K562 (cell line): ENCODE measurements around the gene TK1. TPM values are rescaled to one million over a fixed set of nuclear protein-coding genes. Genes with fewer than 3 reads are reported as not detected.

Experiments
- ARID1B ChIP-seq: fragments of 450-650 bp; IDR thresholded peaks from 2 replicates; pipeline ENCODE4 v1.6.1; 2016; ENCODE audit warnings: antibody characterized with exemption, mild to moderate bottlenecking, inconsistent platforms
- CBFA2T3 ChIP-seq: fragments of 450-650 bp; IDR thresholded peaks from 2 replicates; pipeline ENCODE4 v1.6.1; 2017
- CTBP1 ChIP-seq: fragments of 450-650 bp; IDR thresholded peaks from 2 replicates; pipeline ENCODE4 v1.6.1; 2016; ENCODE audit warnings: borderline replicate concordance
- GABPA ChIP-seq: fragments of 200-800 bp; sonication (Bioruptor generic); conservative IDR thresholded peaks from 2 replicates; pipeline ENCODE4 v1.6.1; 2016; ENCODE audit warnings: low read depth, missing genetic modification characterization, missing compliant biosample characterization
- HDAC3 ChIP-seq: fragments of 450-650 bp; IDR thresholded peaks from 2 replicates; pipeline ENCODE4 v1.6.1; 2018; ENCODE audit warnings: borderline replicate concordance, mild to moderate bottlenecking, moderate library complexity; ENCODE audit not compliant: partially characterized antibody
- HLTF ChIP-seq: fragments of 450-650 bp; IDR thresholded peaks from 2 replicates; pipeline ENCODE4 v1.6.1; 2016
- HMGN3 ChIP-seq: IDR thresholded peaks from 2 replicates; pipeline ENCODE4 v1.6.1; 2011; ENCODE audit warnings: borderline replicate concordance, low read depth, mild to moderate bottlenecking, mixed read lengths, low read length; ENCODE audit not compliant: insufficient read length; ENCODE audit errors: extremely low read depth
- ILK ChIP-seq: fragments of 450-650 bp; IDR thresholded peaks from 2 replicates; pipeline ENCODE4 v1.6.1; 2016; ENCODE audit warnings: missing genetic modification characterization, low read depth, mild to moderate bottlenecking, missing compliant biosample characterization, moderate library complexity, borderline replicate concordance
- IRF2 ChIP-seq: sonication (generic); formaldehyde crosslinking; IDR thresholded peaks from 2 replicates; pipeline ENCODE4 v1.8.1; 2022; ENCODE audit warnings: mild to moderate bottlenecking, missing genetic modification reagents
- NCOA4 ChIP-seq: fragments of 450-650 bp; IDR thresholded peaks from 2 replicates; pipeline ENCODE4 v1.6.1; 2018; ENCODE audit warnings: mild to moderate bottlenecking; ENCODE audit not compliant: partially characterized antibody
- NR2C2 ChIP-seq, 2 experiments: fragments of 200-800 bp in 1 of 2; sonication (Bioruptor generic) in 1 of 2; sonication (generic) in 1 of 2; formaldehyde crosslinking in 1 of 2; IDR thresholded peaks; 2 replicates each; pipeline versions ENCODE4 v1.6.1 to v1.8.0; 2016 to 2022; ENCODE audit warnings: mild to moderate bottlenecking in 1 of 2, missing compliant biosample characterization in 1 of 2, missing genetic modification characterization in 1 of 2, missing genetic modification reagents in 1 of 2
- POLR2G ChIP-seq: fragments of 200-400 bp; formaldehyde crosslinking; IDR thresholded peaks from 2 replicates; pipeline ENCODE4 v1.6.1; 2017; ENCODE audit warnings: low read depth, mild to moderate bottlenecking, antibody characterized with exemption, low read length, moderate library complexity
- POLR3G ChIP-seq: IDR thresholded peaks from 2 replicates; pipeline ENCODE4 v1.6.1; 2011; ENCODE audit not compliant: insufficient read length, insufficient replicate concordance; ENCODE audit errors: extremely low read depth
- RHOXF2B ChIP-seq: fragments of 250-450 bp; sonication (Bioruptor Pico); conservative IDR thresholded peaks from 2 replicates; pipeline ENCODE4 v1.5.1; 2021
- TEAD1 ChIP-seq, 2 experiments: fragments of 450-650 bp in 1 of 2; sonication (generic) in 1 of 2; formaldehyde crosslinking; IDR thresholded peaks; 2 replicates each; pipeline versions ENCODE4 v1.4.0 to v1.8.0; 2020 to 2022; ENCODE audit warnings: mild to moderate bottlenecking in 2 of 2, missing genetic modification reagents in 1 of 2
- TGIF2 ChIP-seq: sonication (generic); formaldehyde crosslinking; IDR thresholded peaks from 2 replicates; pipeline ENCODE4 v1.8.1; 2022; ENCODE audit warnings: mild to moderate bottlenecking, missing genetic modification reagents, moderate library complexity
- ZBTB1 ChIP-seq: sonication (generic); formaldehyde crosslinking; IDR thresholded peaks from 2 replicates; pipeline ENCODE4 v1.8.1; 2023; ENCODE audit warnings: missing genetic modification reagents, low read depth, mild to moderate bottlenecking, borderline replicate concordance
- ZBTB17 ChIP-seq: fragments of 450-650 bp; formaldehyde crosslinking; IDR thresholded peaks from 2 replicates; pipeline ENCODE4 v1.4.0; 2020; ENCODE audit warnings: mild to moderate bottlenecking
- ZNF175 ChIP-seq: fragments of 200-800 bp; sonication (Bioruptor generic); IDR thresholded peaks from 2 replicates; pipeline ENCODE4 v1.6.1; 2016; ENCODE audit warnings: low read depth, mild to moderate bottlenecking, missing genetic modification characterization, missing compliant biosample characterization
- ZNF311 ChIP-seq: fragments of 250-450 bp; sonication (Bioruptor Pico); IDR thresholded peaks from 2 replicates; pipeline ENCODE4 v1.4.0; 2020; ENCODE audit warnings: mild to moderate bottlenecking, moderate library complexity
- ZNF445 ChIP-seq: fragments of 250-450 bp; sonication (Bioruptor Pico); IDR thresholded peaks from 2 replicates; pipeline ENCODE4 v1.4.0; 2020; ENCODE audit warnings: low read depth, mild to moderate bottlenecking, moderate library complexity
- ZNF75A ChIP-seq: fragments of 450-650 bp; formaldehyde crosslinking; IDR thresholded peaks from 2 replicates; pipeline ENCODE4 v1.4.0; 2020; ENCODE audit warnings: mild to moderate bottlenecking
- polyA plus RNA-seq, 8 experiments: library from polyadenylated mRNA; depleted of rRNA in 4 of 8; stranded (reverse) in 5 of 8; unstranded in 3 of 8; fragments of >200 nt; fragmentation: Nextera tagmentation in 2 of 8; fragmentation: Illumina TruSeq in 1 of 8; extraction: Ambion mirVana in 2 of 8; extraction: Trizol in 1 of 8; gene quantifications; 2 replicates each; pipeline versions ENCODE4 v1.2.1 to v1.2.3, GENCODE V29; 2011 to 2014; ENCODE audit warnings: inconsistent platforms in 1 of 8, missing spikeins in 1 of 8
- total RNA-seq, 7 experiments: library from RNA; depleted of rRNA in 6 of 7; stranded (reverse); fragments of >200 nt in 6 of 7; fragmentation: Illumina TruSeq in 2 of 7; extraction: Trizol in 2 of 7; gene quantifications; 2 replicates each; pipeline versions ENCODE4 v1.2.1 to v1.2.3, GENCODE V29; 2011 to 2021; ENCODE audit warnings: low replicate concordance in 1 of 7
- TF ChIP-seq, protein P1 (sequence below): fragments of 450-650 bp; IDR thresholded peaks from 2 replicates; pipeline ENCODE4 v1.6.1; 2016; ENCODE audit warnings: borderline replicate concordance
- TF ChIP-seq, protein P2 (sequence below): conservative IDR thresholded peaks from 2 replicates; pipeline ENCODE4 v1.6.1; 2011; ENCODE audit warnings: low read depth, mild to moderate bottlenecking, low read length; ENCODE audit not compliant: control insufficient read depth
- TF ChIP-seq, protein P3 (sequence below): fragments of 450-650 bp; formaldehyde crosslinking; IDR thresholded peaks from 2 replicates; pipeline ENCODE4 v1.4.0; 2022; ENCODE audit warnings: missing genetic modification characterization

TK1 gene
- total and polyA plus RNA-seq, 9 of the 15 experiments (the other 6 are each of a cell fraction or from before 2014, with no cell fraction given): 8.4 to 280 (median 103) TPM

DNA sequence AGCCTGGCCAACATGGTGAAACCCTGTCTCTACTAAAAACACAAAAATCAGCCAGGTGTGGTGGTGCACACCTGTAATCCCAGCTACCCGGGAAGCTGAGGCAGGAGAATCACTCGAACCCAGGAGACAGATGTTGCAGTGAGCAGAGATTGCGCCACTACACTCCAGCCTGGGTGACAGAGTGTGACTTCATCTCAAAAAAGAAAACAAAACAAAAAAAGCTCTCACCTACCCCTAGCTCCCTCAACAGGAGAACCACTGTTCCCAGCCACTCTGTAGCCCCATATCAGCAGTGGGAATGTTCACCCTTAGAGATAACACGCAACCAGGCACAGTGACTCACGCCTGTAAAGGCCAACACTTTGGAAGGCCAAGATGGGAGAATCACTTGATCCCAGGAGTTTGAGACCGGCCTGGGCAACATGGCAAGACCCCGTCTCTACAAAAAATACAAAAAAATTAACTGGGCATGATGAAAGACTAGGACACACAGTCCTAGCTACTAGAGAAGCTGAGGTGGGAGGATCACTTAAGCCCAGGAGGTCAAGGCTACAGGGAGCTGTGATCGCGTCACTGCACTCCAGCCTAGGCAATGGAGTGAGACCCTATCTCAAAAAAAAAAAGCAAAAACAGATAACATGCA, 50.9 kb downstream of the TK1 start (continued):
- peak; percentile 14; the same call in 1 of the 2 replicates for TF ChIP-seq HLTF
- no peak for TF ChIP-seq ZNF311 (CRISPR knock-in tag)
- TF ChIP-seq ILK (tag): no peak
- no peak for TF ChIP-seq POLR2G
- TF ChIP-seq NCOA4: no peak
- TF ChIP-seq NR2C2 (CRISPR knock-in tag; IDR thresholded peaks at IDR 0.05): no peak
- 0 out of 2 replicates have a peak, but pooled peaks have one; percentile 19 for TF ChIP-seq NR2C2 (tag; IDR thresholded peaks at IDR 0.05)
- no peak for TF ChIP-seq ZNF75A (CRISPR knock-in tag)
- peak; percentile 89 for TF ChIP-seq ARID1B
- peak; percentile 62; the same call in 1 of the 2 replicates for TF ChIP-seq CBFA2T3
- no peak for TF ChIP-seq ZNF445 (CRISPR knock-in tag)
- no peak for TF ChIP-seq ZBTB1 (CRISPR knock-in tag)
- TF ChIP-seq HDAC3: no peak
- TF ChIP-seq, protein P1, sequence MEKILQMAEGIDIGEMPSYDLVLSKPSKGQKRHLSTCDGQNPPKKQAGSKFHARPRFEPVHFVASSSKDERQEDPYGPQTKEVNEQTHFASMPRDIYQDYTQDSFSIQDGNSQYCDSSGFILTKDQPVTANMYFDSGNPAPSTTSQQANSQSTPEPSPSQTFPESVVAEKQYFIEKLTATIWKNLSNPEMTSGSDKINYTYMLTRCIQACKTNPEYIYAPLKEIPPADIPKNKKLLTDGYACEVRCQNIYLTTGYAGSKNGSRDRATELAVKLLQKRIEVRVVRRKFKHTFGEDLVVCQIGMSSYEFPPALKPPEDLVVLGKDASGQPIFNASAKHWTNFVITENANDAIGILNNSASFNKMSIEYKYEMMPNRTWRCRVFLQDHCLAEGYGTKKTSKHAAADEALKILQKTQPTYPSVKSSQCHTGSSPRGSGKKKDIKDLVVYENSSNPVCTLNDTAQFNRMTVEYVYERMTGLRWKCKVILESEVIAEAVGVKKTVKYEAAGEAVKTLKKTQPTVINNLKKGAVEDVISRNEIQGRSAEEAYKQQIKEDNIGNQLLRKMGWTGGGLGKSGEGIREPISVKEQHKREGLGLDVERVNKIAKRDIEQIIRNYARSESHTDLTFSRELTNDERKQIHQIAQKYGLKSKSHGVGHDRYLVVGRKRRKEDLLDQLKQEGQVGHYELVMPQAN: 0 out of 2 replicates have a peak, but pooled peaks have one; percentile 10
- no peak for TF ChIP-seq POLR3G
- TF ChIP-seq CTBP1: peak; percentile 66; the same call in 1 of the 2 replicates
- no peak for TF ChIP-seq GABPA
- TF ChIP-seq IRF2 (CRISPR knock-in tag): no peak
- TF ChIP-seq, protein P2, sequence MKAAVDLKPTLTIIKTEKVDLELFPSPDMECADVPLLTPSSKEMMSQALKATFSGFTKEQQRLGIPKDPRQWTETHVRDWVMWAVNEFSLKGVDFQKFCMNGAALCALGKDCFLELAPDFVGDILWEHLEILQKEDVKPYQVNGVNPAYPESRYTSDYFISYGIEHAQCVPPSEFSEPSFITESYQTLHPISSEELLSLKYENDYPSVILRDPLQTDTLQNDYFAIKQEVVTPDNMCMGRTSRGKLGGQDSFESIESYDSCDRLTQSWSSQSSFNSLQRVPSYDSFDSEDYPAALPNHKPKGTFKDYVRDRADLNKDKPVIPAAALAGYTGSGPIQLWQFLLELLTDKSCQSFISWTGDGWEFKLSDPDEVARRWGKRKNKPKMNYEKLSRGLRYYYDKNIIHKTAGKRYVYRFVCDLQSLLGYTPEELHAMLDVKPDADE: no peak
- no peak for TF ChIP-seq TGIF2 (CRISPR knock-in tag)
- TF ChIP-seq, protein P3, sequence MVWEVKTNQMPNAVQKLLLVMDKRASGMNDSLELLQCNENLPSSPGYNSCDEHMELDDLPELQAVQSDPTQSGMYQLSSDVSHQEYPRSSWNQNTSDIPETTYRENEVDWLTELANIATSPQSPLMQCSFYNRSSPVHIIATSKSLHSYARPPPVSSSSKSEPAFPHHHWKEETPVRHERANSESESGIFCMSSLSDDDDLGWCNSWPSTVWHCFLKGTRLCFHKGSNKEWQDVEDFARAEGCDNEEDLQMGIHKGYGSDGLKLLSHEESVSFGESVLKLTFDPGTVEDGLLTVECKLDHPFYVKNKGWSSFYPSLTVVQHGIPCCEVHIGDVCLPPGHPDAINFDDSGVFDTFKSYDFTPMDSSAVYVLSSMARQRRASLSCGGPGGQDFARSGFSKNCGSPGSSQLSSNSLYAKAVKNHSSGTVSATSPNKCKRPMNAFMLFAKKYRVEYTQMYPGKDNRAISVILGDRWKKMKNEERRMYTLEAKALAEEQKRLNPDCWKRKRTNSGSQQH (CRISPR knock-in tag): no peak
- no peak for TF ChIP-seq RHOXF2B
- TF ChIP-seq ZBTB17 (CRISPR knock-in tag): no peak
- 0 out of 2 replicates have a peak, but pooled peaks have one; percentile 15 for TF ChIP-seq ZNF175 (CRISPR knock-in tag)
- TF ChIP-seq HMGN3: no peak
- TF ChIP-seq TEAD1 (CRISPR knock-in tag; IDR thresholded peaks at IDR 0.05): no peak
